ENCODE data around the gene PPP1R2C.

The PPP1R2C gene

GRCh38 chrX:42748067-42748850 lies 29.7 kb downstream of the PPP1R2C start:
- DNase-seq, result no peak

- no peak for DNase-seq
Measured at GRCh38 chrX:42746606-42747005, 31.4 kb downstream of the PPP1R2C start.

- DNase-seq, result no peak
Measured at GRCh38 chrX:42740456-42740855, 37.5 kb downstream of the PPP1R2C start.

DNA sequence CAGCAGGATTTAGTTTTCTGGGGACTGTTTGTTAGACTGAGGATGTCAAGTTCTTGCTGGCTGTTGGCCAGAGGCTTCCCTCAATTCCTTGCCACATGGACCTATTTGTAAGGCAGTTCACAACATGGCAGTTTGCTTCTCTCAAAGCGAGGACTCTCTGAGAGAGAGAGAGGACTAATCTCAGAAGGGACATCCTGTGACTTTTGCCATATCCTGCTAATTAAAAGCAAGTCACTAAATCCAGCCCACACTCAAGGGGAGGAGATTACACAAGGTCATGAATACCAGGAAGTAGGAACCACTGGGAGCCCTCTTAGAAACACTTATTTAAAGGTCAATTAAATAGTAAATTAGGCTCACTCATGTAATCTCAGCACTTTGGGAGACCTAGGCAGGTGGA lies 38.2 kb downstream of the PPP1R2C start:
- DNase-seq, result no peak

DNA sequence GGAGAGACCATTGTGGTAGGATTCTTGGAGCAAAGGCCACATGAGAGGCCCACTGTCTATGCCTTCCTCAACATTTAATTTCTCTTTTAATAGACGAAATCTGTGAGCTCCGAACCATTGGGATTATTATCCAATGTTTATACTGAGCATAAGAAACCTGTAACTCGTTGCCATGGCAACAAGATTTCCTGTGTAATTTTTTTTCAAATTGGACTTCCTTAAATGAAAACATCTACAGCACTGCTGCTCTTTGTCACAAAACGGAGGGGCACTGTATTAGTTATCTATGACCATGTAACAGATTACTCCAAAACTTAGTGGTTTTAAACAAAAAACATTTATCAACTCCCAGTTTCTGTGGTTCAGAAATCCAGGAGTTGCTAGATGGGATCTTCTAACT lies 38.7 kb downstream of the PPP1R2C start:
- DNase-seq, result no peak

DNA sequence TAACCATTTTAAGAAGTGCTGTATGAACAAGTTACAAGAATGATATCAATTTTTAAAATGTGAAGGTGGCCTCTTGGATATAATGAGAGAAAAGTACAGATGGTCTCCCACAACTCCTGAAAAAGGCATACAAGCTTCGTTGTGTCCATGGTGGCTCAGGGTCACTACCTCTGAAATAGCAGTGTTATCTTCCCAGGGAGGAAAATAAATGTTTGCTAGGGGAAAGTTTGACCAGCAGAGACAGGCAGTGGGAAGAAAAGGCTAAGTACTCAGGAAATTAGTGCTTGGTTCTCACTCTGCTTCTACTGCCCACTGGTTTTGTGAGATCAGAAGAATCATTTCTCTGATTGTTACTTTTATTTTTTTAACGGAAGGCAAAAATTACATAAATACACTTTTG lies 39.4 kb downstream of the PPP1R2C start:
- DNase-seq, result no peak

DNA sequence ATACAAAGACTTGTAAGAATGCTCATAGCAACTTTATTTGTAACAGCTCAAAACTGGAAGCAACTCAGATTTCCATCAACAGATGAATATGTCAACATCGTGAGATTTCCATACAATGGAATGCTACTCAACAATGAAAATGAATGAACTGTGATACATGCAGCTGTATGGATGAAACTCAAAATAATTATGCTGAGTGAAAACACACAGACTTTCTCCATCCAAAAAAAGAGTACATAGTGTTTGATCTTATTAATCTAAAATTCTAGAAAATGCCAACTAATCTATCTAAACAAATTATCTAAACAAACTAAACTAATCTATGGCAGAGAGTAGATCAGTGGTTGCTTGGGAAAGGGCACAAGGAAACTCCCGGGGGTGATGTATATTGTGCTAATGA lies 42.7 kb downstream of the PPP1R2C start:
- no peak for DNase-seq

- DNase-seq, result no peak
Measured at GRCh38 chrX:42732506-42732905, 45.5 kb downstream of the PPP1R2C start.
